Panc1 (cell line): ENCODE measurements around the gene MYO1E. TPM values are rescaled to one million over a fixed set of nuclear protein-coding genes. Genes with fewer than 3 reads are reported as not detected.

Experiments used
- ATAC-seq: fragments of 200-7000 bp; cut with Tn5 transposase; 2 replicates; pipeline ENCODE4 v1.9.1; 2020; ENCODE audit warnings: mild to moderate bottlenecking, moderate library complexity
- BruUV-seq: library from RNA; stranded (reverse); fragments of 400-500 nt; replicated peaks from 2 replicates; lab custom pipeline; 2021; lab: Mats Ljungman, UMichigan
- CTCF ChIA-PET: fragments of 300-600 bp; sonication (Branson Sonifier 250); formaldehyde crosslinking; loops from one replicate; lab custom pipeline; 2022; ENCODE audit warnings: antibody characterized with exemption; lab: Charles Lee
- POLR2A ChIA-PET: fragments of 300-600 bp; sonication (Branson Sonifier 250); formaldehyde crosslinking; loops from one replicate; lab custom pipeline; 2022; ENCODE audit warnings: antibody characterized with exemption; lab: Charles Lee
- DNase-seq: peaks from one replicate; pipeline ENCODE4 v3.0.0-alpha.2; 2010; ENCODE audit warnings: low read depth, low spot score
- H3K27ac ChIP-seq: 2 replicates; pipeline ENCODE4 v1.5.1; 2011; ENCODE audit warnings: mild to moderate bottlenecking, low read length, inconsistent platforms
- H3K27me3 ChIP-seq: fragments of 200-500 bp; sonication (Bioruptor generic); 2 replicates; pipeline ENCODE4 v1.6.0; 2014; ENCODE audit warnings: low read length, inconsistent platforms; ENCODE audit not compliant: control insufficient read depth, insufficient read depth
- H3K36me3 ChIP-seq: fragments of 200-500 bp; sonication (Bioruptor generic); 2 replicates; pipeline ENCODE4 v1.5.1; 2014; ENCODE audit warnings: inconsistent platforms, mild to moderate bottlenecking, low read length, moderate library complexity; ENCODE audit not compliant: control insufficient read depth, insufficient read depth
- H3K4me1 ChIP-seq: 2 replicates; pipeline ENCODE4 v1.5.1; 2011; ENCODE audit warnings: inconsistent platforms, mild to moderate bottlenecking, low read length, moderate library complexity; ENCODE audit not compliant: control insufficient read depth, insufficient read depth
- H3K4me3 ChIP-seq, 2 experiments: 2 replicates each; pipeline ENCODE4 v1.5.1; 2011 to 2012; ENCODE audit warnings: low read depth in 2 of 2, low read length in 2 of 2, mild to moderate bottlenecking in 2 of 2, inconsistent platforms in 1 of 2, moderate library complexity in 1 of 2
- H3K9me3 ChIP-seq: fragments of 200-500 bp; sonication (Bioruptor generic); 2 replicates; pipeline ENCODE4 v1.5.1; 2014; ENCODE audit warnings: low read depth, mild to moderate bottlenecking, inconsistent platforms, low read length, moderate library complexity; ENCODE audit not compliant: control insufficient read depth, insufficient read depth
- CTCF ChIP-seq: fragments of 450-650 bp; IDR thresholded peaks from 2 replicates; pipeline ENCODE4 v1.5.1; 2017; ENCODE audit warnings: mild to moderate bottlenecking
- POLR2AphosphoS5 ChIP-seq: IDR thresholded peaks from 2 replicates; pipeline ENCODE4 v1.6.1; 2012; ENCODE audit warnings: mild to moderate bottlenecking, low read depth, low read length, moderate library complexity
- REST ChIP-seq, 2 experiments: IDR thresholded peaks; 2 replicates each; pipeline ENCODE4 v1.6.1; 2011 to 2012; ENCODE audit warnings: low read depth in 2 of 2, control low read depth in 1 of 2, low read length in 1 of 2, mild to moderate bottlenecking in 1 of 2, moderate library complexity in 1 of 2; ENCODE audit not compliant: insufficient read depth in 1 of 2
- SIN3A ChIP-seq: IDR thresholded peaks from 2 replicates; pipeline ENCODE4 v1.6.1; 2012; ENCODE audit warnings: low read depth, mild to moderate bottlenecking, low read length, moderate library complexity, borderline replicate concordance; ENCODE audit not compliant: insufficient read depth
- TCF7L2 ChIP-seq: IDR thresholded peaks from 2 replicates; pipeline ENCODE4 v1.6.1; 2011; ENCODE audit warnings: mild to moderate bottlenecking, low read depth, low read length, inconsistent platforms
- in situ Hi-C: cut with HindIII; loops from 2 replicates; pipeline ENCODE4 v1.10.0; 2016; ENCODE audit warnings: low sequenced_read_pairs, low pct_unique_long_range_greater_than_20kb
- intact Hi-C: fragments of 100-400 bp; cut with micrococcal nuclease; formaldehyde crosslinking; loops from one replicate; pipeline ENCODE4 v1.10.0; 2022; ENCODE audit not compliant: unreplicated experiment
- total RNA-seq: library from RNA; stranded (reverse); gene quantifications from one replicate; pipeline ENCODE4 v1.2.1, GENCODE V29; 2021; ENCODE audit not compliant: unreplicated experiment

The MYO1E gene
- total RNA-seq, 1 experiment from 2014 or later: 161 TPM

GRCh38 chr15:59273234-59273633, 99.4 kb downstream of the MYO1E start:
- POLR2A ChIA-PET: no interaction called here
- Histone ChIP-seq H3K27me3 (no peaks in the 10 kb centered on the region), H3K27ac (peak overlapping the region; percentile 74; the same call in 1 of the 2 replicates), H3K36me3 (no peaks in the 10 kb centered on the region), H3K9me3 (no peaks in the 10 kb centered on the region), H3K4me1 (peaks cover 87% of the 10 kb centered on the region), H3K4me3 (no peak overlapping the region)
- ATAC-seq: no peak
- intact Hi-C loops: no loop called here
- DNase-seq: no peak
- BruUV-seq: no TSS peak
- in situ Hi-C loops: no loop called here
- TF ChIP-seq REST (IDR thresholded peaks at IDR 0.05; ENCODE audit: insufficient read depth in 1 of 2, low read depth in 2 of 2, low read length in 1 of 2): no peak
- no peak for TF ChIP-seq POLR2AphosphoS5
- no peak for TF ChIP-seq SIN3A
- no peak for TF ChIP-seq TCF7L2
- no peak for TF ChIP-seq CTCF
- CTCF ChIA-PET: no interaction called here

GRCh38 chr15:59271595-59272201, 101.0 kb downstream of the MYO1E start:
- no peaks in the 10 kb centered on the region for H3K27me3 ChIP-seq
- no peaks in the 10 kb centered on the region for H3K36me3 ChIP-seq
- DNase-seq (no peak), ATAC-seq (no peak)
- peak overlapping the region; percentile 74 for H3K27ac ChIP-seq
- H3K9me3 ChIP-seq: no peaks in the 10 kb centered on the region
- peaks cover 83% of the 10 kb centered on the region for H3K4me1 ChIP-seq
- intact Hi-C loops (no loop called here), in situ Hi-C loops (no loop called here)
- TF ChIP-seq REST (IDR thresholded peaks at IDR 0.05; ENCODE audit: insufficient read depth in 1 of 2, low read depth in 2 of 2, low read length in 1 of 2) (no peak), CTCF (no peak), TCF7L2 (no peak), POLR2AphosphoS5 (no peak), SIN3A (no peak)
- POLR2A ChIA-PET: no interaction called here
- CTCF ChIA-PET: interaction anchor here (0.5 kb wide), 1 partner anchor 257 kb away, joined by 3 read pairs; no protein-coding TSS in a partner anchor
- BruUV-seq: TSS peak; percentile 56
- no peak overlapping the region for H3K4me3 ChIP-seq
